ENCODE data around the gene CEMIP.

- no peak for TF ChIP-seq CTCF (IDR thresholded peaks at IDR 0.05)
- no peak for TF ChIP-seq EP300 (IDR thresholded peaks at IDR 0.05)
Observed at GRCh38 chr15:80774486-80774885, 4.7 kb upstream of the CEMIP start.
